Left lung (tissue), 10 donors: ENCODE measurements around the gene DOCK3. TPM values are rescaled to one million over a fixed set of nuclear protein-coding genes. Genes with fewer than 3 reads are reported as not detected.
"Not testable (repeated sequence)": the region's sequence is repeated elsewhere in the genome, so short reads cannot be mapped to it uniquely, and the experiment has no call there.

Experiments
- ATAC-seq: fragments of 200-7000 bp; cut with Tn5 transposase; one replicate; pipeline ENCODE4 v1.9.1; 2020; ENCODE audit warnings: moderate library complexity
- DNase-seq, 4 donors: peaks; one replicate each; pipeline ENCODE4 v3.0.0-alpha.2; 2013 to 2020
- H3K27ac ChIP-seq, 2 donors: fragments of 200-600 bp; sonication (generic) in 1 of 2; one replicate each; pipeline versions ENCODE4 v1.5.0 to v1.8.0; 2020 to 2021
- H3K27me3 ChIP-seq, 2 donors: fragments of 200-600 bp; sonication (generic) in 1 of 2; one replicate each; pipeline versions ENCODE4 v1.5.0 to v1.8.0; 2020 to 2021
- H3K36me3 ChIP-seq, 2 donors: fragments of 200-600 bp; sonication (generic) in 1 of 2; one replicate each; pipeline versions ENCODE4 v1.5.0 to v1.8.0; 2020 to 2021
- H3K4me1 ChIP-seq, 2 donors: fragments of 200-600 bp; one replicate each; pipeline ENCODE4 v1.8.0; 2021
- H3K4me3 ChIP-seq, 2 donors: fragments of 200-600 bp; sonication (generic) in 1 of 2; one replicate each; pipeline versions ENCODE4 v1.5.0 to v1.8.0; 2020 to 2021; ENCODE audit warnings: mild to moderate bottlenecking in 1 of 2
- H3K9me3 ChIP-seq, 2 donors: fragments of 200-600 bp; sonication (generic) in 1 of 2; one replicate each; pipeline versions ENCODE4 v1.5.0 to v1.8.0; 2020 to 2021
- intact Hi-C, 2 donors: fragments of 100-400 bp; cut with DNase I; formaldehyde crosslinking; loops; one replicate each; pipeline versions ENCODE4 v1.11.2 to v1.14.2; 2022
- polyA plus RNA-seq, 6 donors: library from polyadenylated mRNA; unstranded; fragments of 120-200 nt; gene quantifications; one replicate each; pipeline ENCODE4 v1.2.1, GENCODE V29; 2013; ENCODE audit not compliant: insufficient read length in 6 of 6
- total RNA-seq, 2 donors: library from RNA; stranded (reverse); fragmentation: NEBNext Ultra II Directional; extraction: Animal tissue kit (Norgen Biotek cat#: 25700); gene quantifications; one replicate each; pipeline ENCODE4 v1.2.1, GENCODE V29; 2021
- TF ChIP-seq, protein P1 (sequence below), 2 donors: fragments of 200-600 bp; sonication (generic) in 1 of 2; IDR thresholded peaks; one replicate each; pipeline versions ENCODE4 v1.5.0 to v1.8.0; 2021; ENCODE audit warnings: antibody characterized with exemption in 2 of 2
- donor health status: DM: no; HTN: yes; CAD: no.
- donor health status: DM: no; HTN: no; CAD: no.

The DOCK3 gene
- total and polyA plus RNA-seq, 8 donors = 0.34 to 2.2 (median 1.8) TPM

DNA sequence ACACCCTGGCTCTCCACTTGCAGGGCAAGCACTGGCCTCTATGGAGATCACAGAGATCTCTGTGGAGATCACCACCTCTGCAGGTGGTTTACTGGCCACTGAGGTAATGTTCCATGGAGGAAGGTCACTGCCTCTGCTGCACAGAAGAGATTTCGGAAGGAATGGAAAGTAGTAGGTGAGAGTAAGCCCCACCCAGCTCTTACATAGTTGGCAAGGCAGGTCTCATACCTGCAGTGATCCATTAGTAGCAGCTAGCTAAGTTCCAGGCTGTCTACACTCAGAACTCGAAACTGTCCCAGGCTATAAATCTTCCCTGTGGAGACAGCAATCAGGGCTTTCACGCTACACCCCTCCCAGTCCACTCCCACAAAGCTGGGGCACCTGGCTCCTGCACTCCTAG lies 516.1 kb downstream of the DOCK3 start:
- Histone ChIP-seq H3K4me1 (no peaks in the 10 kb centered on the region), H3K27me3 (peaks cover 0 to 9% of the 10 kb centered on the region in 2 donors), H3K36me3 (no peaks in the 10 kb centered on the region), H3K4me3 (no peak overlapping the region), H3K27ac (no peak overlapping the region), H3K9me3 (peaks cover 0 to 10% of the 10 kb centered on the region in 2 donors)
- intact Hi-C loops = no loop called here
- peak; percentile 87 for ATAC-seq
- TF ChIP-seq, protein P1, sequence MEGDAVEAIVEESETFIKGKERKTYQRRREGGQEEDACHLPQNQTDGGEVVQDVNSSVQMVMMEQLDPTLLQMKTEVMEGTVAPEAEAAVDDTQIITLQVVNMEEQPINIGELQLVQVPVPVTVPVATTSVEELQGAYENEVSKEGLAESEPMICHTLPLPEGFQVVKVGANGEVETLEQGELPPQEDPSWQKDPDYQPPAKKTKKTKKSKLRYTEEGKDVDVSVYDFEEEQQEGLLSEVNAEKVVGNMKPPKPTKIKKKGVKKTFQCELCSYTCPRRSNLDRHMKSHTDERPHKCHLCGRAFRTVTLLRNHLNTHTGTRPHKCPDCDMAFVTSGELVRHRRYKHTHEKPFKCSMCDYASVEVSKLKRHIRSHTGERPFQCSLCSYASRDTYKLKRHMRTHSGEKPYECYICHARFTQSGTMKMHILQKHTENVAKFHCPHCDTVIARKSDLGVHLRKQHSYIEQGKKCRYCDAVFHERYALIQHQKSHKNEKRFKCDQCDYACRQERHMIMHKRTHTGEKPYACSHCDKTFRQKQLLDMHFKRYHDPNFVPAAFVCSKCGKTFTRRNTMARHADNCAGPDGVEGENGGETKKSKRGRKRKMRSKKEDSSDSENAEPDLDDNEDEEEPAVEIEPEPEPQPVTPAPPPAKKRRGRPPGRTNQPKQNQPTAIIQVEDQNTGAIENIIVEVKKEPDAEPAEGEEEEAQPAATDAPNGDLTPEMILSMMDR (IDR thresholded peaks at IDR 0.05) = no peak
- DNase-seq = no peak

DNA sequence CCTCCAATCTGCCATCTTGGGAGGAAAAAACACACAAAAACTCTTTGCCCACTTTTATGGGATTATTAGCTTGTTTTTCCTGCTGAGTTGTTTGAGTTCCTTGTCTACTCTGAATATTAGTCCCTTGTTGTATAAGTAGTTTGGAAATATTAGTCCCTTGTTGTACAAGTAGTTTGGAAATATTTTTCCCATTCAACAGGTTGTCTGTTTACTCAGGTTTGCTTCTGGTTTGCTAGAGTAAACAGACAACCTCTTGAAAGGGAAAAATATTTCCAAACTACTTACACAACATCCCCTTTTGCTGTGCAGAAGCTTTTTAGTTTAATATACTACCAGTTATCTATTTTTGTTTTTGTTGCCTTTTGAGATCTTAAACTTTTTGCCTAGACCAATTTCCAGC lies 517.0 kb downstream of the DOCK3 start:
- Histone ChIP-seq H3K9me3 (peaks cover 0 to 11% of the 10 kb centered on the region in 2 donors), H3K36me3 (no peaks in the 10 kb centered on the region), H3K4me3 (no peak overlapping the region), H3K27ac (no peak overlapping the region), H3K27me3 (peaks cover 0 to 4% of the 10 kb centered on the region in 2 donors), H3K4me1 (no peaks in the 10 kb centered on the region)
- peak; percentile 80 for ATAC-seq
- TF ChIP-seq, protein P1 (IDR thresholded peaks at IDR 0.05) = no peak
- no peak for DNase-seq
- intact Hi-C loops = no loop called here

DNA sequence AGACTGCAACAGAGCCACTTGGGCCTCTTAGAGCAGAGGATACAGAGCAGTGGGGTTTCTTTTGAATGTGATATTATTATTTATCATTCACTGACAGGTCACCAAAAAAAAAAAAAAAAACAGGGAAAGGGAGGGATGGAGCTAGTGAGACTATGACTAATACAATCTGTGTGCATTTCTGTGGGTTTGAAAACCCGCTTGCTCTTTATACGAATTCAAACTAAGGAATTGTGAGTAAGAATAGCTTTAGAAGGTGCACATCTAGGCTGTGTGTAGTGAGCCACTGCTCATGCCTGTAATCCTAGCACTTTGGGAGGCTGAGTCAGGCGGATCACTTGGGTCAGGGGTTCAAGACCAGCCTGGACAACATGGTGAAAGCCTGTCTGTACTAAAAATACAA lies 523.8 kb downstream of the DOCK3 start:
- ATAC-seq (no peak), DNase-seq (no peak)
- TF ChIP-seq, protein P1 (IDR thresholded peaks at IDR 0.05) = no peak
- Histone ChIP-seq H3K36me3 (no peaks in the 10 kb centered on the region), H3K4me3 (no peak overlapping the region), H3K27ac (no peak overlapping the region), H3K27me3 (peaks cover 0 to 10% of the 10 kb centered on the region in 2 donors), H3K9me3 (peaks cover 0 to 16% of the 10 kb centered on the region in 2 donors), H3K4me1 (no peaks in the 10 kb centered on the region)
- intact Hi-C loops = no loop called here

DNA sequence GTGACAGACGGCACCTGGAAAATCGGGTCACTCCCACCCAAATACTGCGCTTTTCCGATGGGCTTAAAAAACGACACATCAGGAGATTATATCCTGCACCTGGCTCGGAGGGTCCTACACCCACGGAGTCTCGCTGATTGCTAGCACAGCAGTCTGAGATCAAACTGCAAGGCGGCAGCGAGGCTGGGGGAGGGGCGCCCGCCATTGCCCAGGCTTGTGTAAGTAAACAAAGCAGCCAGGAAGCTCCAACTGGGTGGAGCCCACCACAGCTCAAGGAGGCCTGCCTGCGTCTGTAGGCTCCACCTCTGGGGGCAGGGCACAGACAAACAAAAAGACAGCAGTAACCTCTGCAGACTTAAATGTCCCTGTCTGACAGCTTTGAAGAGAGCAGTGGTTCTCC lies 524.6 kb downstream of the DOCK3 start:
- DNase-seq, H3K4me3 ChIP-seq, ATAC-seq, intact Hi-C loops, H3K27ac ChIP-seq, H3K36me3 ChIP-seq, H3K4me1 ChIP-seq, H3K27me3 ChIP-seq: not testable (repeated sequence)
- H3K9me3 ChIP-seq = peaks cover 0 to 16% of the 10 kb centered on the region in 2 donors

DNA sequence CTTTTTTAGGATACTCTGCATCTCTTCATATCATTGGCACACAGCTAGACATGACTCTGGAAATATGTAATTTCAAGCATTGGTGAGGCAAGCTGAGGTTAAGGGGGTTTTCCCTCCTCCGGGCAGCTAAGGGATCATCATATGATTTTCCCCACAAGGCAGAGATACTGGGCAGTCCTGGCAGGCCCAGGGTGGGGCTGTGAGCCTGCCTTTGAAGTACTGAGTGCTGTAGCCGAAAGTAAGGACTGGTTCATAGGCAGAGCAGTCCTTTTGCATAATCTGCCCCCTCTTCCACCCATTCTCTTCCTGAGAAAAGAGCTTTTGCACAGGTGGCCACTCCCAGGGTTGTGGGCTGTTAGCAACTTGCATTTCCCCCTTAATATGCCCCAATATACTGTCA lies 541.6 kb downstream of the DOCK3 start:
- no peaks in the 10 kb centered on the region for H3K27me3 ChIP-seq
- intact Hi-C loops = no loop called here
- TF ChIP-seq, protein P1 (IDR thresholded peaks at IDR 0.05) = no peak
- no peak overlapping the region for H3K4me3 ChIP-seq
- H3K9me3 ChIP-seq = no peaks in the 10 kb centered on the region
- ATAC-seq (no peak), DNase-seq (no peak)
- no peak overlapping the region for H3K27ac ChIP-seq
- no peaks in the 10 kb centered on the region for H3K36me3 ChIP-seq
- H3K4me1 ChIP-seq = no peaks in the 10 kb centered on the region

DNA sequence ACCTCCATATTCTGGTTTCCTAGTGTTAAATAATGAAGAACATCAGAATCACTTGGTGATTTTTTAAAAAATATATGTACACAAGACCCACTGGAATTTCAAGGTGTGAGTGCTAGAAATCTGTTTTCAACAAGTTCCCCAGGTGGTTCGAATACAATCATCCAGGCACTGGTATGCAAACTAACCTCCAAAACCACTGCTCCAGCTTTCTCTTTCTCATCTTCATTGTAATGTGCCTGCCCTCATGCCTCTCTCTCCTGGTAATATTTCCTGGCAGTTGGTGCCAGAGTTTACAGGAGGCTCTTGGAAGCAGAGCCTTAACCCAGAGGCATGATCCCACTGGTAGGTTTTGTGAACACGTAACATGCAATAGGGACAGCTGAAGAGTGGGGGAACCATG lies 547.2 kb downstream of the DOCK3 start:
- Histone ChIP-seq H3K27me3 (no peaks in the 10 kb centered on the region), H3K27ac (no peak overlapping the region), H3K9me3 (no peaks in the 10 kb centered on the region), H3K36me3 (no peaks in the 10 kb centered on the region), H3K4me1 (no peaks in the 10 kb centered on the region), H3K4me3 (no peak overlapping the region)
- ATAC-seq = no peak
- TF ChIP-seq, protein P1 (IDR thresholded peaks at IDR 0.05) = no peak
- DNase-seq = no peak
- intact Hi-C loops = no loop called here
